ENCODE data around the gene EPHB3. TPM values are rescaled to one million over a fixed set of nuclear protein-coding genes. Genes with fewer than 3 reads are reported as not detected.

The EPHB3 gene
- total RNA-seq, 3 donors from 2014 or later (not counting 1 experiment from before 2014, with no cell fraction given) = not detected

DNA sequence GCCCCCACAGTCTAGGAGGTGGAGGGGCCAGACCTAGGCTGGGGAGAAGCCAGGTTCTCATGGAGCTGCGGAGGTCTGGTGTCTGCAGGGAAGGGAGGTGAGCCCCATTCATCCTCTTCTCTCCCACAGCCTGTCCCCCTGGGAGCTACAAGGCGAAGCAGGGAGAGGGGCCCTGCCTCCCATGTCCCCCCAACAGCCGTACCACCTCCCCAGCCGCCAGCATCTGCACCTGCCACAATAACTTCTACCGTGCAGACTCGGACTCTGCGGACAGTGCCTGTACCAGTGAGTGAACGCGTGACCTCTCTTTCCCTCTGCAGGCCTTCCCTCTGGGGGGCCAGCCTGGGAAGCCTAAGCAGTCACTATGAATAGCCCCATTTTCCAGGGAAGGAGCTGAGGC lies 14.1 kb downstream of the EPHB3 start:
- Mint-ChIP-seq H3K4me1 (no peaks in the 10 kb centered on the region), H3K4me3 (no peak overlapping the region), H3K27ac (no peak overlapping the region), H3K36me3 (no peaks in the 10 kb centered on the region), H3K9me3 (no peaks in the 10 kb centered on the region), H3K27me3 (ENCODE audit: low read depth in 2 of 2) (peaks cover 31 to 33% of the 10 kb centered on the region in 2 donors)
- DNase-seq (no peak), ATAC-seq (no peak)
- no peak overlapping the region for H3K27ac ChIP-seq (ENCODE audit: low read length)
- H3K4me1 ChIP-seq (ENCODE audit: control insufficient read depth, insufficient read depth, low read length) = no peaks in the 10 kb centered on the region
- H3K9me3 ChIP-seq (ENCODE audit: control insufficient read depth, insufficient read depth, low read length) = no peaks in the 10 kb centered on the region
- no peak overlapping the region for H3K4me3 ChIP-seq (ENCODE audit: low read length)
- no peaks in the 10 kb centered on the region for H3K36me3 ChIP-seq (ENCODE audit: control insufficient read depth, insufficient read depth, low read length)
- peaks cover 7% of the 10 kb centered on the region for H3K27me3 ChIP-seq (ENCODE audit: control insufficient read depth, insufficient read depth, low read length)
- 87% methylated on average over 9 of the region's 9 CpGs for WGBS (ENCODE audit: insufficient coverage)
- intact Hi-C loops (cut with micrococcal nuclease) = no loop called here
- TF ChIP-seq, protein P1, sequence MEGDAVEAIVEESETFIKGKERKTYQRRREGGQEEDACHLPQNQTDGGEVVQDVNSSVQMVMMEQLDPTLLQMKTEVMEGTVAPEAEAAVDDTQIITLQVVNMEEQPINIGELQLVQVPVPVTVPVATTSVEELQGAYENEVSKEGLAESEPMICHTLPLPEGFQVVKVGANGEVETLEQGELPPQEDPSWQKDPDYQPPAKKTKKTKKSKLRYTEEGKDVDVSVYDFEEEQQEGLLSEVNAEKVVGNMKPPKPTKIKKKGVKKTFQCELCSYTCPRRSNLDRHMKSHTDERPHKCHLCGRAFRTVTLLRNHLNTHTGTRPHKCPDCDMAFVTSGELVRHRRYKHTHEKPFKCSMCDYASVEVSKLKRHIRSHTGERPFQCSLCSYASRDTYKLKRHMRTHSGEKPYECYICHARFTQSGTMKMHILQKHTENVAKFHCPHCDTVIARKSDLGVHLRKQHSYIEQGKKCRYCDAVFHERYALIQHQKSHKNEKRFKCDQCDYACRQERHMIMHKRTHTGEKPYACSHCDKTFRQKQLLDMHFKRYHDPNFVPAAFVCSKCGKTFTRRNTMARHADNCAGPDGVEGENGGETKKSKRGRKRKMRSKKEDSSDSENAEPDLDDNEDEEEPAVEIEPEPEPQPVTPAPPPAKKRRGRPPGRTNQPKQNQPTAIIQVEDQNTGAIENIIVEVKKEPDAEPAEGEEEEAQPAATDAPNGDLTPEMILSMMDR (IDR thresholded peaks at IDR 0.05) = no peak

DNA sequence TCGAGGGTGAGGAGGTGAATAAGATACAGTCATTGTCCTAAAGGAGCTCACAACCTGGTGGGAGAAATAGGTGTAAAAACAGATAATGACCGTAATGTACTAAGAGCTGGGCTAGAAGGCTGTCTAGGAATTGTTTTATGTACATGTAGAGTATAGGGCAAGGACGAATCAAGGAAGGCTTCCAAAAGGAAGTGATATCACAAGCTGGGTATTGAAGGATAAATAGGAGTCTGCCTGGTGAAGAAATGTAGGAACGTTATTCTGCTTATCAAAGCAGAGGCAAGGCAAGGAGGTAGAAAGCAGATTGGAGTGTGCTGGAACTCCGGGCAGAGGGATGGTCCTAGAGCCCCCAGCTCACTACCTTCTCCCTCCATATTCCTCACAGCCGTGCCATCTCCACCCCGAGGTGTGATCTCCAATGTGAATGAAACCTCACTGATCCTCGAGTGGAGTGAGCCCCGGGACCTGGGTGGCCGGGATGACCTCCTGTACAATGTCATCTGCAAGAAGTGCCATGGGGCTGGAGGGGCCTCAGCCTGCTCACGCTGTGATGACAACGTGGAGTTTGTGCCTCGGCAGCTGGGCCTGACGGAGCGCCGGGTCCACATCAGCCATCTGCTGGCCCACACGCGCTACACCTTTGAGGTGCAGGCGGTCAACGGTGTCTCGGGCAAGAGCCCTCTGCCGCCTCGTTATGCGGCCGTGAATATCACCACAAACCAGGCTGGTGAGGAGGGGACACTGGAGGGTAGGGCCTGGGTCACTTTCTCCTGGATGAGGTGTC lies 15.1 kb downstream of the EPHB3 start:
- no peak for ATAC-seq

DNA sequence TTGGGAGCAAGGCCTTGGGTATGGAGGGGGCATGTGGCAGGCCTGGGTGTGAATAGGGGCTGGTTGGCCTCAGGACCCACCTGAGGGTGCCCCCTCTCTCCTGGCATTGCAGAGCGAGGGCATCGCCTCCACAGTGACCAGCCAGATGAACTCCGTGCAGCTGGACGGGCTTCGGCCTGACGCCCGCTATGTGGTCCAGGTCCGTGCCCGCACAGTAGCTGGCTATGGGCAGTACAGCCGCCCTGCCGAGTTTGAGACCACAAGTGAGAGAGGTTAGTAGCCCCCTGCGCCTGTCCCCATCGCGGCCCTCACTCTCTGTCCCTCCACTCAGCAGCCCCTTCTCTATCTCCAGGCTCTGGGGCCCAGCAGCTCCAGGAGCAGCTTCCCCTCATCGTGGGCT lies 16.0 kb downstream of the EPHB3 start:
- ATAC-seq (no peak), DNase-seq (no peak)
- intact Hi-C loops (cut with micrococcal nuclease) = no loop called here
- TF ChIP-seq, protein P1 (IDR thresholded peaks at IDR 0.05) = no peak
- no peak overlapping the region for H3K27ac Mint-ChIP-seq
- 91% methylated on average over 15 of the region's 15 CpGs for WGBS (ENCODE audit: insufficient coverage)
- peaks cover 21 to 25% of the 10 kb centered on the region in 2 donors for H3K27me3 Mint-ChIP-seq (ENCODE audit: low read depth in 2 of 2)
- Histone ChIP-seq H3K9me3 (ENCODE audit: control insufficient read depth, insufficient read depth, low read length) (no peaks in the 10 kb centered on the region), H3K36me3 (ENCODE audit: control insufficient read depth, insufficient read depth, low read length) (no peaks in the 10 kb centered on the region), H3K27me3 (ENCODE audit: control insufficient read depth, insufficient read depth, low read length) (peaks cover 8% of the 10 kb centered on the region), H3K4me1 (ENCODE audit: control insufficient read depth, insufficient read depth, low read length) (no peaks in the 10 kb centered on the region), H3K27ac (ENCODE audit: low read length) (no peak overlapping the region), H3K4me3 (ENCODE audit: low read length) (no peak overlapping the region)
- peaks cover 0 to 3% of the 10 kb centered on the region in 2 donors for H3K4me1 Mint-ChIP-seq
- no peak overlapping the region for H3K4me3 Mint-ChIP-seq
- no peaks in the 10 kb centered on the region for H3K9me3 Mint-ChIP-seq
- H3K36me3 Mint-ChIP-seq = no peaks in the 10 kb centered on the region

More for the DNA sequence above, 15.1 kb downstream of the EPHB3 start:
- 90% methylated on average over 25 of the region's 25 CpGs for WGBS (ENCODE audit: insufficient coverage)
- Histone ChIP-seq H3K9me3 (ENCODE audit: control insufficient read depth, insufficient read depth, low read length) (no peaks in the 10 kb centered on the region), H3K4me1 (ENCODE audit: control insufficient read depth, insufficient read depth, low read length) (no peaks in the 10 kb centered on the region), H3K4me3 (ENCODE audit: low read length) (no peak overlapping the region), H3K27ac (ENCODE audit: low read length) (no peak overlapping the region), H3K27me3 (ENCODE audit: control insufficient read depth, insufficient read depth, low read length) (peaks cover 5% of the 10 kb centered on the region), H3K36me3 (ENCODE audit: control insufficient read depth, insufficient read depth, low read length) (no peaks in the 10 kb centered on the region)
- Mint-ChIP-seq H3K9me3 (no peaks in the 10 kb centered on the region), H3K36me3 (no peaks in the 10 kb centered on the region), H3K4me3 (no peak overlapping the region), H3K4me1 (no peaks in the 10 kb centered on the region), H3K27ac (no peak overlapping the region), H3K27me3 (ENCODE audit: low read depth in 2 of 2) (peaks cover 26% of the 10 kb centered on the region in 2 donors)
- intact Hi-C loops (cut with micrococcal nuclease) = no loop called here
- no peak for DNase-seq
- TF ChIP-seq, protein P1 (IDR thresholded peaks at IDR 0.05) = no peak
